Lung (tissue), 12 donors: ENCODE results near the gene GATAD2A. TPM values are rescaled to one million over a fixed set of nuclear protein-coding genes. Genes with fewer than 3 reads are reported as not detected.

Source experiments
- ATAC-seq: fragments of 200-7000 bp; cut with Tn5 transposase; one replicate; pipeline ENCODE4 v1.9.1; 2020; ENCODE audit warnings: moderate number of reproducible peaks; ENCODE audit not compliant: insufficient read depth, low FRiP score
- DNase-seq, 3 donors: peaks; one replicate each; pipeline ENCODE4 v3.0.0-alpha.2; 2013 to 2017
- H3K27ac ChIP-seq, 2 donors: one replicate each; pipeline ENCODE4 v1.5.1; 2013; ENCODE audit warnings: mild to moderate bottlenecking in 2 of 2, moderate library complexity in 2 of 2, control low read depth in 1 of 2, inconsistent platforms in 1 of 2, low read depth in 1 of 2, low read length in 1 of 2
- H3K27me3 ChIP-seq, 3 donors: one replicate each; pipeline ENCODE4 v1.5.1; 2013; ENCODE audit warnings: low read length in 2 of 3; ENCODE audit not compliant: control insufficient read depth in 3 of 3, insufficient read depth in 3 of 3
- H3K36me3 ChIP-seq, 4 donors: one replicate each; pipeline ENCODE4 v1.5.1; 2013; ENCODE audit warnings: low read length in 4 of 4, mild to moderate bottlenecking in 1 of 4, moderate library complexity in 1 of 4; ENCODE audit not compliant: control insufficient read depth in 4 of 4, insufficient read depth in 4 of 4
- H3K4me1 ChIP-seq, 5 donors: one replicate each; pipeline ENCODE4 v1.5.1; 2013; ENCODE audit warnings: low read length in 5 of 5, mild to moderate bottlenecking in 2 of 5, moderate library complexity in 1 of 5; ENCODE audit not compliant: control insufficient read depth in 5 of 5, insufficient read depth in 5 of 5
- H3K4me3 ChIP-seq: one replicate; pipeline ENCODE4 v1.5.1; 2013; ENCODE audit warnings: mild to moderate bottlenecking, control low read depth, moderate library complexity
- H3K9ac ChIP-seq, 2 donors: one replicate each; pipeline ENCODE4 v1.5.1; 2013; ENCODE audit warnings: low read length in 2 of 2, control low read depth in 1 of 2; ENCODE audit not compliant: insufficient read depth in 1 of 2
- H3K9me3 ChIP-seq, 4 donors: one replicate each; pipeline ENCODE4 v1.5.1; 2013; ENCODE audit warnings: low read length in 3 of 4, mild to moderate bottlenecking in 1 of 4, moderate library complexity in 1 of 4; ENCODE audit not compliant: control insufficient read depth in 4 of 4, insufficient read depth in 3 of 4
- WGBS, 2 donors: extraction: QIAGEN DNeasy Blood & Tissue Kit; methylation state at CpG; one replicate each; pipeline ENCODE4 v1.1.7; 2013; 5-methylcytosine and 5-hydroxymethylcytosine counted together
- polyA plus RNA-seq, 2 donors: library from polyadenylated mRNA; stranded (reverse); fragments of 200-250 nt; gene quantifications; one replicate each; pipeline ENCODE4 v1.2.1, GENCODE V29; 2013
- total RNA-seq, 2 donors: library from RNA; depleted of rRNA in 1 of 2; stranded (reverse); fragments of >200 nt in 1 of 2; gene quantifications; one replicate each; pipeline ENCODE4 v1.2.1, GENCODE V29; 2014 to 2021
- TF ChIP-seq, protein P1 (sequence below): IDR thresholded peaks from 2 replicates; pipeline ENCODE4 v1.5.1; 2012; ENCODE audit warnings: mild to moderate bottlenecking; ENCODE audit errors: control extremely low read depth, extremely low read depth
- donor health status: control.
- donor health status: control.
- donor health status: Bipolar disorder and iron deficiency.
- donor health status: healthy.
- donor health status: DM: yes; HTN: yes; CAD: no.

The GATAD2A gene
- total and polyA plus RNA-seq, 4 donors: 30.6 to 93.7 (median 37.4) TPM

DNA sequence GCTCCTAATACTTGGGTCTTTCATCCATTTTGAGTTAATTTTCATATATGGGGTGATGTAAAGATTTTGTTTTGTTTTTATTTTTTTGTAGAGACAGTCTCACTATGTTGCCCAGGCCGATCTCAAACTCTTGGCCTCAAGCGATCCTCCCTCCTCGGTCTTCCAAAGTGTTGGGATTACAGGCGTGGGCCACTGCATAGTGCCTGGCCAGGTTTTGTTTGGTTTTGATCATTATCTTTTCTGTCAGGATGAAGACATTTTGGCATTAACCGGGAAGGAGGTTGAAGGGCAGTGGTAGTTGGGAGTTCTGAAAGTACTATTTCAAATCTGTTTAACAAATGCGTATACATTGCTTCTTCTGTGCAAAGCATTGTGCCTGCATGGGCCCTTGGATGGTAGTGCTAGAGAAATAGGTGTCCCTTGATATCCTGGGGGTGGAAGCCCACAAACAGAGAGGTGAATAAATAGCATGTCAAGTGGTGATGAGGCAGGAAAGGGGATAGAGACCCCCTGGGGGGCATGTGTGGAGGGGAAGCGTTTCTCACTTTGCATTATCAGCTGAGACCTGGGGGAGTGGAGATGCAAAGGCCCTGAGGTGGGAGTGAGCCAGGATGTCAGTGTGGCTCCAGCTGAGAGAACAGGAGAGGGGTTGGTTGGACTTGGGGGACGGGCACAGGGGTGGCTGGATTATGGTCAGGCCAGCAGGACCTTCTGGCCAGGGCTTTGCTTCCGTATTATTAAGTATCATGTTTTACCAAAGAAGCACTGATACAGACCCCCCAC is 41.4 kb downstream of the GATAD2A start:
- whole genome bisulfite sequencing, 2 donors: 89 to 93% methylated on average over 9 of the region's 9 CpGs
- no peak overlapping the region for H3K9ac ChIP-seq
- no peaks in the 10 kb centered on the region for H3K27me3 ChIP-seq
- no peaks in the 10 kb centered on the region for H3K36me3 ChIP-seq
- DNase-seq (no peak), ATAC-seq (no peak)
- no peaks in the 10 kb centered on the region for H3K9me3 ChIP-seq
- TF ChIP-seq, protein P1, sequence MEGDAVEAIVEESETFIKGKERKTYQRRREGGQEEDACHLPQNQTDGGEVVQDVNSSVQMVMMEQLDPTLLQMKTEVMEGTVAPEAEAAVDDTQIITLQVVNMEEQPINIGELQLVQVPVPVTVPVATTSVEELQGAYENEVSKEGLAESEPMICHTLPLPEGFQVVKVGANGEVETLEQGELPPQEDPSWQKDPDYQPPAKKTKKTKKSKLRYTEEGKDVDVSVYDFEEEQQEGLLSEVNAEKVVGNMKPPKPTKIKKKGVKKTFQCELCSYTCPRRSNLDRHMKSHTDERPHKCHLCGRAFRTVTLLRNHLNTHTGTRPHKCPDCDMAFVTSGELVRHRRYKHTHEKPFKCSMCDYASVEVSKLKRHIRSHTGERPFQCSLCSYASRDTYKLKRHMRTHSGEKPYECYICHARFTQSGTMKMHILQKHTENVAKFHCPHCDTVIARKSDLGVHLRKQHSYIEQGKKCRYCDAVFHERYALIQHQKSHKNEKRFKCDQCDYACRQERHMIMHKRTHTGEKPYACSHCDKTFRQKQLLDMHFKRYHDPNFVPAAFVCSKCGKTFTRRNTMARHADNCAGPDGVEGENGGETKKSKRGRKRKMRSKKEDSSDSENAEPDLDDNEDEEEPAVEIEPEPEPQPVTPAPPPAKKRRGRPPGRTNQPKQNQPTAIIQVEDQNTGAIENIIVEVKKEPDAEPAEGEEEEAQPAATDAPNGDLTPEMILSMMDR: no peak
- H3K27ac ChIP-seq: no peak overlapping the region
- H3K4me3 ChIP-seq: no peak overlapping the region
- peaks cover 0 to 27% (median 0%) of the 10 kb centered on the region in 5 donors for H3K4me1 ChIP-seq

DNA sequence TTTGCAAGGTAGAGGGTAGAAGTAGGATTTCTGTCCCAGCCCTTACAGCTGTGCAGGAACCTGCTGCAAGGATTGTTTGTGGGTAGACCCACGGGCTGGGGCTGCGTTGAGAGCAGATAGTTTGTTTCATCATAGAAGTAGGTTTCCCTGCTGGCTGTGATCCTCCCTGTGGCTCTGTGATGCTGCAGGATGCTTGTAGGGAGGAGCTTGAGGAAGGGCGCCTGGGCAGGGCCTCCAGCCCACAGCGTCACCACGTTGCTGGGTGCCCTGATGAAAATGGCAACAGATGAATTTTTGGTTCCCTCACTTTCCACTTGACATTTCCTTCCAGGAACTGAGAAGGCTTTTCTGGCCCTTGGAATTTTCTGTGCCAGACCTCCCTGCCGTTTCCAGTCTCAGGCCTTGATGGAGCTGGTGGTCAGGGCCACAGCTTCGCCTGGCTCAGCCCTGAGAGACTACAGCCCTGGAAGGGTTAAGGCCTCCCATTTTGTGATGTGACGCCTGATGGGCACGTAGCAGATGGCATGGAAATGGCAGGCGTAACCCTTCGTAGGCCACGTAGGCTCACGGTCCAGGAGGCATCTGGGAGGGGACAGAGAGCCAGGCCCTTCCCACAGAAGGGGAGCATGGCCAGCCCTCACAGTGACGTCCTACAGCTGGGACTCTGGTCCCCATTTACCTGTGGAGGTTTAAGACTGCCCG is 42.2 kb downstream of the GATAD2A start:
- Histone ChIP-seq H3K4me1 (peaks cover 0 to 36% (median 0%) of the 10 kb centered on the region in 5 donors), H3K4me3 (no peak overlapping the region), H3K9me3 (no peaks in the 10 kb centered on the region), H3K27ac (peak overlapping the region in 1 of 2 donors; percentile 66), H3K9ac (no peak overlapping the region), H3K36me3 (no peaks in the 10 kb centered on the region), H3K27me3 (no peaks in the 10 kb centered on the region)
- DNase-seq: no peak
- WGBS, 2 donors: 62 to 68% methylated on average over 15 of the region's 15 CpGs
- no peak for ATAC-seq
- TF ChIP-seq, protein P1: no peak

DNA sequence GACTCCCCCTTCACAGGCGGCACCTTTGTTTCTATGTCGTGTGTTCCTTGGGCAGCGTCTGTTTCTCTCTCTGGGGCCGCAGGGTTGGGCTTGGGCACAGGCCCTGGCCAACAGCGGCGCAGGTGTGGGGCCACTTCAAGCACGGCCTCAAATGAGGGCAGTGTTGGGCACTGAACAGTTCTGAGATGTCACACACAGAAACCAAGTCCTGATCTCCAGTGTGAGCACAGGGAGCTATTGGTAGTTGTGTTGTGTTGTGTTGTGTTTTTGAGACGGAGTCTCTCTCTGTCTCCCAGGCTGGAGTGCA is 42.7 kb downstream of the GATAD2A start:
- Histone ChIP-seq H3K9me3 (no peaks in the 10 kb centered on the region), H3K4me1 (peaks cover 0 to 38% (median 0%) of the 10 kb centered on the region in 5 donors), H3K9ac (no peak overlapping the region), H3K27me3 (no peaks in the 10 kb centered on the region), H3K36me3 (no peaks in the 10 kb centered on the region), H3K27ac (peak overlapping the region in 1 of 2 donors; percentile 66), H3K4me3 (no peak overlapping the region)
- TF ChIP-seq, protein P1: no peak
- 78 to 88% methylated on average over 8 of the region's 8 CpGs for WGBS, 2 donors
- DNase-seq (no peak), ATAC-seq (no peak)
